ENCODE data around the gene LRRC18. TPM values are rescaled to one million over a fixed set of nuclear protein-coding genes. Genes with fewer than 3 reads are reported as not detected.

The LRRC18 gene
- total RNA-seq, 4 donors from 2014 or later: 1.7 TPM; not detected in 3

GRCh38 chr10:48957361-48958151, 17.9 kb upstream of the LRRC18 start:
- no peaks in the 10 kb centered on the region for H3K4me1 ChIP-seq
- H3K36me3 ChIP-seq: no peaks in the 10 kb centered on the region
- H3K27ac ChIP-seq: no peak overlapping the region
- DNase-seq: peak in 1 of 3 donors; percentile 30
- H3K9me3 ChIP-seq: no peaks in the 10 kb centered on the region
- no peak overlapping the region for H3K4me3 ChIP-seq
- no peaks in the 10 kb centered on the region for H3K27me3 ChIP-seq
- TF ChIP-seq POLR2A (IDR thresholded peaks at IDR 0.05): no peak
- no peak for TF ChIP-seq CTCF (IDR thresholded peaks at IDR 0.05)

GRCh38 chr10:48951707-48952106, 12.1 kb upstream of the LRRC18 start:
- no peak overlapping the region for H3K4me3 ChIP-seq
- DNase-seq: peak in 1 of 3 donors; percentile 5
- H3K4me1 ChIP-seq: no peaks in the 10 kb centered on the region
- no peaks in the 10 kb centered on the region for H3K9me3 ChIP-seq
- H3K36me3 ChIP-seq: no peaks in the 10 kb centered on the region
- no peak overlapping the region for H3K27ac ChIP-seq
- H3K27me3 ChIP-seq: no peaks in the 10 kb centered on the region
- no peak for TF ChIP-seq CTCF (IDR thresholded peaks at IDR 0.05)
- TF ChIP-seq POLR2A (IDR thresholded peaks at IDR 0.05): no peak

DNA sequence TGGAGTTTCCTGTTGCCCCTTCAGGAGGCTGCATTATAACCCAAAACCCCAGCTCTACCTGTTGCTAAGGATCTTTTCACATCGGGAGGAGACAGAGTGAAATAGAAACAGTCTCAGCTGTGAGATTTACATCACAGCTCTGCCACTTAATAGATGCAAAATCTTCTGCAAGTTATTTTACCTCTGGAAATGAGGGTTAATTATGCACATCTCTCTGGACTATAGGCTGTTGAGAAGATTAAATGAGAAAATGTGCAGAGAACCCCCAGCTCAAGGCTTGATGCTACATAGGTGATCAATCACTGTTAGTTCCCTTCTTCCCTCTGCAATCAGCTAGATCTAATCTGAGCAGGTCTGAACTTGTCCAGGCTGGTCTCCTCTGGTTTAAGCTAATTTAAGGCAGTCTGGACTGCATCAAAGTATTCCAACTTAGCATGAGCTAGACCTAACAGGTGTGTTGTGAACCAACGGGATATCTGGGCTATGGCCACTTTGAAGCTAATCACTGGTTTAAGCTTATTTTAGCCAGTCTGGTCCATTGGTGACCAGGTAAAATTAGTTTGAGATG, 8.9 kb upstream of the LRRC18 start:
- Histone ChIP-seq H3K4me3 (no peak overlapping the region), H3K27me3 (no peaks in the 10 kb centered on the region), H3K4me1 (peaks cover 0 to 7% (median 1%) of the 10 kb centered on the region in 4 donors), H3K9me3 (no peaks in the 10 kb centered on the region), H3K27ac (no peak overlapping the region), H3K36me3 (no peaks in the 10 kb centered on the region)
- DNase-seq: no peak
- no peak for TF ChIP-seq POLR2A (IDR thresholded peaks at IDR 0.05)
- TF ChIP-seq CTCF (IDR thresholded peaks at IDR 0.05): no peak

DNA sequence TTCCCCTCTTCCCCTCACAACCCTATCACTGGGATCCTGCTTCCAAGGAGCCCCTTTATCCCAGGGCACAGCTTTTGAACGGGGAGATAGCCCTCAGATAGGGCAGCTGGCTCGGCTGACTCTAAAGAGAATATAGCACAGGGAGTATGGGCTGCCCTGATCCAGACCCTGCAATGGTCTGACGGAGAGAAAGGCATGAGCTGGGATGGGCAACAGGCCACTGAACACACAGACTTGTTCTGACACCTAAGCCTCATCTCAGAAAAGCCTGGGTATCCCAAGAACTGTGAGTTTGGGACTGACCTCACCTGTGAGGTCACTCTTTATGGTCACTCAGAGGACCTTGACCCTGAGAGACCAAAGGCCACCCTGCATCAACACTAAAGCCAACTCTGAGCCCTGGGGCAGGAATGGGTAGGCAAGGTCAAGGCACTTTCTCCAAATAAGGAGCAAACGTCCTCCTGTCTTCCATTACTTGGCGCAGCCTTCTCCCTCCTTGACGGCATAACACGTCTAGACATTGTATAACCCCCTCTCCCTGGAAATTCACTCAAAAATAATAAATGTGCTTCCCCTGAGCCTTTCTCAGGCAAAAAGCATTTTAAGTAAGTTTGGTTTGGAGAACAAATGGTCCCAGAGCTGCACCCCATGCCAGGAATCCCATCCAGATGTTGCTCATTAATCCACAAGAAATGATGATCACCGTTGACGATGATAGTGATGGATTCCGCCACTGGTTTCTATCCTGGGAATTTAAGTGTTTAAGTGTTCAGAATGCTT, 8.2 kb upstream of the LRRC18 start:
- Histone ChIP-seq H3K36me3 (no peaks in the 10 kb centered on the region), H3K9me3 (no peaks in the 10 kb centered on the region), H3K27me3 (no peaks in the 10 kb centered on the region), H3K27ac (no peak overlapping the region), H3K4me1 (peaks cover 0 to 7% (median 1%) of the 10 kb centered on the region in 4 donors), H3K4me3 (no peak overlapping the region)
- TF ChIP-seq POLR2A (IDR thresholded peaks at IDR 0.05): no peak
- TF ChIP-seq CTCF (IDR thresholded peaks at IDR 0.05): no peak
- peak in 1 of 3 donors; percentile 9 for DNase-seq

DNA sequence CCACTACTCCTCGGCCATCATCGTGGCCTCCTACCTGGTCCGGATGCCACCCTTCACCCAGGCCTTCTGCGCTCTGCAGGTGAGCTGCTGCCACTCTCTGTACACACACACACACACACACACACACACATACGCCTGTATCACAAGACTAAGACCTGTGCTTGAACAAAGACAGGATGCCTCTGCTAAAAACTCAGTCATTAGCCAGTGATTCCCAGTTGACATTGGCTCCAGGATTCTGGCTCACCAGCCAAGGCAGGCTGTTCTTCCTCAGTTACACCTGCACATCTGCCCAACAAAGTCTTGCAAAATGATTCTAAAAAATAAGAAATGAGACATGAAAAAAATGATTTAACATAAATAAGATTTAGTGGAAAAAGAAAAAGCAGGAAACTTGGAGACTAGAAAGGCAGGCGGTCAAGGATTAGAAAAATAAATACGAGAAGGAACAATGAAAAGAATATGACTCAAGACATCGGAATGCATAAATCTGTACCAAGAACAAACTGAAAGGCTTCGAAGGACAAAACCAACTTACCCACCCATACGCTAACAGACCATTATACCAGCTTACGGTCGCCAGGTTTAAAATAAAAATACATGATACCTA, 7.4 kb upstream of the LRRC18 start:
- DNase-seq: peak in 1 of 3 donors; percentile 22
- H3K36me3 ChIP-seq: no peaks in the 10 kb centered on the region
- peaks cover 0 to 7% (median 1%) of the 10 kb centered on the region in 4 donors for H3K4me1 ChIP-seq
- TF ChIP-seq CTCF (IDR thresholded peaks at IDR 0.05): no peak
- TF ChIP-seq POLR2A (IDR thresholded peaks at IDR 0.05): no peak
- no peaks in the 10 kb centered on the region for H3K27me3 ChIP-seq
- no peaks in the 10 kb centered on the region for H3K9me3 ChIP-seq
- no peak overlapping the region for H3K27ac ChIP-seq
- no peak overlapping the region for H3K4me3 ChIP-seq

All from Peyer's patch (tissue), 4 donors.